Left colon (tissue), 2 donors: ENCODE results near the gene ARHGAP45. TPM values are rescaled to one million over a fixed set of nuclear protein-coding genes. Genes with fewer than 3 reads are reported as not detected.
A peak's percentile ranks its signal among the peaks of the same experiment; 100 is the strongest.
"Not testable (repeated sequence)": the region's sequence is repeated elsewhere in the genome, so short reads cannot be mapped to it uniquely, and the experiment has no call there.

Experiments
- ATAC-seq: fragments of 200-7000 bp; cut with Tn5 transposase; one replicate; pipeline ENCODE4 v1.9.1; 2020; ENCODE audit warnings: mild to moderate bottlenecking, moderate library complexity
- DNase-seq, 2 donors: peaks; one replicate each; pipeline ENCODE4 v3.0.0-alpha.2; 2020
- intact Hi-C, 2 donors: fragments of 100-400 bp; cut with DNase I in 1 of 2; cut with micrococcal nuclease in 1 of 2; formaldehyde crosslinking; loops; one replicate each; pipeline versions ENCODE4 v1.11.2 to v1.14.0; 2022; cut with DNase I, micrococcal nuclease
- total RNA-seq, 2 donors: library from RNA; stranded (reverse); fragmentation: NEBNext Ultra II Directional; extraction: Animal tissue kit (Norgen Biotek cat#: 25700); gene quantifications; one replicate each; pipeline ENCODE4 v1.2.1, GENCODE V29; 2021
- donor health status: DM: no; HTN: no; CAD: no.
- donor health status: DM: yes; HTN: yes; CAD: no.

Gene ARHGAP45
- total RNA-seq, 2 donors from 2014 or later, result 37.9 to 47.2 TPM

DNA sequence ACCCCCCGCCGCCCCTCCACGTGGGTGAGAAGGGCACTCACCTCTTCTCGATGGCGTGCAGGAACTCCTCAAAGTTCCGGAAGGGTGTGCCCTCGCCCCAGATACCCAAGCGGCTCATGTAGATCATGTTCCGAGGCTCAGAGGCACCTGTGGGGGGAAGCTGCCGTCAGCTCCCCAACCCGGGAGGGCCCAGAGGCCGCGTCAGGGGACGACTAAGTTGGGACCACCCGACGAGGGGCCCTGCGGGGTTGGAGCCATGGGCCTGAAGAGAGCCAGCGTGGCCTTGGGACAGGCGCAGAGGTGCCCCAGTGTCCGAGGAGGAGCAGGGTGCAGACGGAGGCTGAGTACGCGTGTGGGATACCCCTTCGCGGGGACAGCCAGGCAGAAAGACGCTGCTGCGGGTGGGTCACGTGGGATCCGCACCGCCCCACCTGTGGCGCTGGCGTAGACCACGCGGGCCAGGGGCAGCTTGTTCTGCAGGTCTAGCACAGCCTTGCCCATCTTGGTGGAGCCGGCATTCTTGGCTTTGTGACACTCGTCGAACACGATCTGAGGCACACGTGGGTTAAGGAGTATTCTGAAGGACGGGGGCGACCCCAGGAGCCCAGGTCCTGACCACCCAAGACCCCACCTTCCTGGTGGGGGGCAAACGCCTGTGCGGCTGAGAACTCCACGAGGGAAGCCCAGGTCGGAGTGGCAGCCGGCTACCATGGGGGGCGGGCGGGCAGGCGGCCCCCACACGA is 52.7 kb downstream of the ARHGAP45 start:
- ATAC-seq (no peak), DNase-seq (no peak)
- intact Hi-C loops, result loop anchor here in 1 of 2 donors (5.0 kb wide), 1 partner anchor 73 kb away; no protein-coding TSS in a partner anchor

DNA sequence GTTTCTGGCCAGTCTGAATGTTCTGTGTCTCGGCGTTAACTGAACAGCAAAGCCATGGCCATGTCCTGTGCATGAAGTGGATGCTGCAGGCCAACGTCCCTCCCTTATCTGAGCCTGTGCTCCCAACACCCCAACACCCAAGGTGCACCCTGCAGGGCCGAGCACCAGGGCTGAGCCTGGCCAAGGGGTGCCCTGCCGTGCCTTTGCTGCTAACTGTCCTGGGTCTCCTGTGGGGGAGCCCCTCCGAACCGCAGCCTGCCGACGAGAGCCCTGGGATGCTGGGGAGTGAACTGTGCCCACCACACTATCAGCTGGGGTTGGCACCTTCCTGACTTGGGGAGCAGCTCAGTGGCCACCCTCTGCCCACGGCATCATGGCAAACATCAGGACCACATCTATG is 54.4 kb downstream of the ARHGAP45 start:
- ATAC-seq, result no peak
- intact Hi-C loops, result no loop called here
- DNase-seq, result no peak

DNA sequence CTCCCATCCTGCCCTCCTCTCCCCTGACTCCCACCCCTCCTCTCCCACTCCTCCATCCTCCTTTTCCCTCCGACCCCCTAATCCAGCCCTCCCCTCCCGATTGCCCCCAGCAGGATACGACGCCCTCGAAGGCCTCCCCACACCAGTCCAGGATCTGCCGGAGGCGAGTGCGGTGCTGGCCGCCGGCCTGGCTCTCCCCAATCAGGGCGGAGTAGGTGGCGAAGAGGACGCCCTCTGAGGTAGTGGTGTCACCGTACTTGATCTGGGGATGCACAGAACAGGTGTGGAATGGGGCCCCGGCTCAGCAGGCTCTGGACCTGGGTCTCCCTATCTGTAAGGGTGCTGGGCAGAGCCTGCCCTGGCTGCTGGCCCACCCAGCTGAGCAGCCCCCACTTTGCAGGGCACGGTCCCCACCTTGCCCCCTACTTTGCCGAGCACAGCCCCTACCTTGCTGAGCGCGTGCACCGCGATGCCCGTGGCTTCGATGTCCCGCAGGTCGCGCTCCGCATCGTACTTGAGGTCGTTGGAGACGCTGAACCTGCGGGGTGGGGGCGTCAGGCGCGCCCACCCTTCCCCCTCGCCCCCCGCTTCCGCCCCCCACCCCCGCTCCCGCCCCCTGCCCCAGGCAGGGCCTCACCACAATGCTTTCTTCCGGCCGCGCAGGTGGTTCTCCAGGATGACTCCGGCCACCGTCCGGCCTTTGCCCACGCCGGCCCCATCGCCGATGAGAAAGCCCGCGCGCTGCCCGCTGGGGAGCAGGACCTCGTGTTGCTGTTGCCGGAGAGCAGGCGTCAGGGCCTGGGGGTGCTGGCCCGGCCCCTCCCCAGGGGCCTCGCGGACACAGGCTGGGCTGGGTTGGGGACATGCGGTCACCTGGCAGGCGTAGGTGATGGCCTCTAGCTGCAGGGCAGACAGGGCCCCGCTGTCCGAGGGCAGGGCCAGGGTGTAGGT is 55.3 kb downstream of the ARHGAP45 start:
- ATAC-seq (no peak), DNase-seq (no peak)
- intact Hi-C loops, result no loop called here

DNA sequence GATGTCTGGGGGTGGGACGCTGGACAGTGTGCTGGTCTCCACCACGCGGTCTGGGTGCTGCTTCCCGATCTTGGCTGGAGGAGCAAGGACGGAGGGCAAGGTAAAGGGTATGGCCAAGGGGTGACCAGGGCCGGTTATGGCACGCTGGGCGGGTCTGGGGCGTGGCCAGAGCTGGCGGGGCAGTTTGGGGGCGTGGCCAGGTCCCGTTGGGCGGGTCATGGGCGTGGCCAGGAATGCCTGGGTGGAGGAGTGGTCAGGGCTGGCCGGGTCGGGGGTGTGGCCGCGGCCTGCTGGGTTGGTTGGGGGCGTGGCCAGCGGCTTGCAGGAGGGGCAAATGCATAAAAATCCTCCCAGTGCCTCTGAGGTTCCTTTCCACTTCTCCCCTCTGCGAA is 56.0 kb downstream of the ARHGAP45 start:
- intact Hi-C loops, result no loop called here
- ATAC-seq, result peak; percentile 94
- DNase-seq, result peak; percentile 71 to 85

DNA sequence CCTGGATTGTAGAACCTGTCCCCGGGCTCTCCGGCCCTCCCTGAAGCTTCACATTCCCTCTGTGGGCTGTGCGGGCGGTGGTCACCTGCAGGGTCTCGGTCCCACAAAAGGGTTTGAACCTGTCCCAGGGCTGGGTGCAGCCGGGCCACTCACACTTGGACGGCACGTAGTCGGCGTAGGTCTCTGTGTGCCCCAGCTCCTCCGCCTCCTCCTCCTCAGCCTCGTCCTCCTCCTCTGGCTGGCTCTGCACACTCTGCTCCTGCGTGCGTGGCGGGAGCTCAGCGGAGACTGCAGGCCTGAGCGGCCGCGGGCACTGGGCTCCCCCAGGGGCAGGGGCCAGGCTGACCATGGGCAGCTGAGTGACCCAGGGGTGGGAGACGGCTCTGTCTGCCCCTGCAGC is 56.4 kb downstream of the ARHGAP45 start:
- DNase-seq (no peak), ATAC-seq (no peak)
- intact Hi-C loops, result no loop called here

DNA sequence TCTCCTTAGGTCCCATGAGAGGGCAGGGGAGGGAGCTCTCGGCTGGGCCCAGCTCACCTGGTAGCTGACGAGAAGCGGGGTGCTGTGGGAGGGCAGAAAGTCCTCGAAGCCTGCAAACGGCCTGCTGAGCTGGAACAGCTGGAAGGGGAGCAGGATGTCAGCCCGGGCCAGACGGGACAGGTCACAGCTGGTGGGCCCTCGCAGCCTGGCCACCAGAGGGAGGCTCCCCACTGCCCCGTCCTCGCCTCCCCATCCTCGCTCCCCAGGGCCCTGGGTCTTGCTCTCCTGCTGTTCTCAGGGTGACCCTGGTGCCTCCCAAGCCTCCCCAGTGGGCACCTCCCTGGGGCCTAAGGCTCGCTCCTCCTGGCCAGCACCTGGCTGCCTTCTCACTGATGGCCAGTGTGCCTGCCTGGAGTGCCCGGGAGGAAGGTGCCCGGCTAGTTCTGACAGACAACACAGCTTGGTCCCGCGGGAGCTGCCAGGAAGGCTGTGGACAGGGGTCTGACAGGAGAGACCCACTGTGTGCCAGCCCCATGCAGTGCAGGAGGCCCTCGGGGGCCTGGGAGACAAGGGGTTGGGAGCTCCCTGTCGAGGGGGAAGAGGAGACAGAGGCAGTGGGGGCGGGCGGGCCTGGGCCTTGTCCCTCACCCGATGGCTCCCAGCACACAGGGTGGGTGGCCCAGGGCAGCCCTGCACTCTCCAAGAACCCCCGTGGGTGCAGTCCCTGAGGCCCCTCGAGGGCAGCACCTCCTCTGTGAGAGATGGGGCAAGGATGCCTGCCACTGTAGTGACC is 57.1 kb downstream of the ARHGAP45 start:
- DNase-seq (no peak), ATAC-seq (no peak)
- intact Hi-C loops, result no loop called here

DNA sequence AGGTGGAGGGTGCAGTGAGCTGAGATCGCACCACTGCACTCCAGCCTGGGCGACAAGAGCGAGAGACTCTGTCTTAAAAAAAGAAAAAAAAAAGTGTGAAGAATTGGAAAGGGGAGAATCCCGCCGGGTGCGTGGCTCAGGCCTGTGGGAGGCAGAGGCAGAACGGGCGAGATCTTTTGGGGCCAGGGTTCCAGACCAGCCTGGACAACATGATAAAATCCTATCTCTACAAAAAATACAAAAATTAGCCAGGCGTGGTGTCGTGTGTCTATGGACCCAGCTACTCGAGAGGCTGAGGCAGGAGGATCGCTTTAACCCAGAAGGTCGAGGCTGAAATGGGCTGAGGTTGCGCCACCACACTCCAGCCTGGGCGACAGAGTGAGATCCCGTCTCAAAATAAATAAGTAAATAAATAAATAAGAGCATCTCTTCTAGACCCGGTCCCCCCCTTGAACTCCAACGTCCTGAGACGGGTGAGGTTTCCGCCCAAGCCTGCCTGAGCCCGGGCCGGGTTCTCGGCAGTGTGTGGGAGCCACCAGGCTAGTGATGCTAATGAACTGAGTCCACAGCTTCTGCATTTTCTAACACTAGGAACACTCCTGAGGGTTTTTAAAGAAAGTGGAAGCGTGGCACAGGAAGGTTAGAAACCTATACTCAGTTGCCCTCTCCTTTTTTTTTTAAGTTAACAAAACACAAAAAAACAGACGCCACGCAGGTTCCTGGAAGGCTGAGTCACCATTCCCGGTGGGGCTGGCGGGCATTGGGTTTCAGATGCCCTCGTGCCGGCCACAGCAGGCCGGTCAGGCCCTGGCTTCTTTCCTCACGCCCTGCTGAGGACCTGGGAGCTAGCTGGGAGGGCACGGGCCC is 58.9 kb downstream of the ARHGAP45 start:
- intact Hi-C loops, result no loop called here
- ATAC-seq (no peak), DNase-seq (no peak)

DNA sequence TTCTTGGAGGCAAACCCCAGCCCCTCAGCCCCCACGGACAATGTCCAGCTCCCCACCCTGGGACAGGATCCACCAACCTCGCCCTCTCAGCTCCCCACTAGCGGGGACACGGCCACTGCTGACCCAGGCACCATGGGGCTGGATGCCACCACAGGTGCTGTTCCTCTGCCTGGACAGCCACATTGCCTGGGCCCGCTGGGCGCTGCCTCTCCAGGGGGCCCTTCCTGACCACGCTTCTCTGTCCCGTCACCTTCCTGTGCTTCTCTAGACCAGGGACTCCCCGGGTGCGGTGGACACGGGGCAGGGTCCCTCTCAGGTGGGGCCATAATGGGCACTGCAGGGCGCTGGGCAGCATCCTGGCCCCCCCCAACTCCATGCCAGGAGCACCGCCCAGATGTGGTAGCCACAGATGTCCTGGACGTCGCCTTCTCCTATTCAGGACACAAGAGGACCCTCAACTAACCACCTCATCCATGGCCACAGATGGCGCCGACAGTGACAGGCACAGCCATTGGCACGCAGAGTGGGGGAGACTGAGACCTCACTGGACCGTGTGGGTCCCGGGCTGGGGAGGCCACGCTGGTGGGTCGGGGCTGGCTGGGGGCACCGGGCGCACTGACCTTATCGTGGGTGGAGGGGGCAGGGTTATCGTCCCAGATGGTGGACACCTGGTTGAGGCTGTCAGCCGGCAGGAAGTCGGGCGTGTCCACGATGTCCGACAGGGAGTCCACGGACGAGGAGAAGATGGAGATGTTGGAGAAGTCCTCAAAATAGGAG is 60.2 kb downstream of the ARHGAP45 start:
- intact Hi-C loops, result no loop called here
- ATAC-seq, result no peak
- DNase-seq, result no peak

DNA sequence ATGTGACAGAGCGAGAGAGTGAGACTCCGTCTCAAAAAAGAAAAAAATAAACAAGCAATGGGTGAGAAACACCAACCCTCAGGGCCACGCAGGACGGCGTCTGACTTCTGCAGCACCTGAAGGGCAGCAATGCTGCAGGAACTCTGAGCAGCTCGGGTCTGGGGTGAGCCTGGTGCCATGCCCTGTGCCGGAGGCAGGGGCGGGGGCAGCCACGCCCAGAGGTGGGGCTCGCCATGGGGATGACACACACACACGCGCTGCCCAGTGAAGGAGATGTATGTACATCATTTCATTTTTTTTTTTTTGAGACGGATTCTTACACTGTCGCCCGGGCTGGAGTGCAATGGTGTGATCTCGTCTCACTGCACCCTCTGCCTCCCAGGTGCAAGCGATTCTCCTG is 61.1 kb downstream of the ARHGAP45 start:
- DNase-seq, result peak in 1 of 2 donors; percentile 43
- ATAC-seq, result no peak

DNA sequence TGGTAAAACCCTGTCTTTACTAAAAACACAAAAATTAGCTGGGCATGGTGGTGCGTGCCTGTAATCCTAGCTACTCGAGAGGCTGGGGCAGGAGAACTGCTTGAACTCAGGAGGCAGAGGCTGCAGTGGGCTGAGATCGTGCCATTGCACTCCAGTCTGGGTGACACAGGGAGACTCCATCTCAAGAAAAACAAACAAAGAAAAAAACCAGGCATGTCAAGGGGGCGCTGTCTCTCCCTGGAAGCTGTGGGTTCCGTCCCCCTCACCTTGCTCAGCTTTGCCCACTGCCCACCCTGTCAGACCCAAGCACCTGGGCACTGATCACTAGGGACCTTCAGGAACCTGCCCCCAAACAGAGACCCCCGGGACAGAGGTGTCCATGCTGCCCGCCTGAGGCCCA is 62.1 kb downstream of the ARHGAP45 start:
- ATAC-seq, intact Hi-C loops: not testable (repeated sequence)

More for the DNA sequence above, 61.1 kb downstream of the ARHGAP45 start:
- intact Hi-C loops, result no loop called here

DNA sequence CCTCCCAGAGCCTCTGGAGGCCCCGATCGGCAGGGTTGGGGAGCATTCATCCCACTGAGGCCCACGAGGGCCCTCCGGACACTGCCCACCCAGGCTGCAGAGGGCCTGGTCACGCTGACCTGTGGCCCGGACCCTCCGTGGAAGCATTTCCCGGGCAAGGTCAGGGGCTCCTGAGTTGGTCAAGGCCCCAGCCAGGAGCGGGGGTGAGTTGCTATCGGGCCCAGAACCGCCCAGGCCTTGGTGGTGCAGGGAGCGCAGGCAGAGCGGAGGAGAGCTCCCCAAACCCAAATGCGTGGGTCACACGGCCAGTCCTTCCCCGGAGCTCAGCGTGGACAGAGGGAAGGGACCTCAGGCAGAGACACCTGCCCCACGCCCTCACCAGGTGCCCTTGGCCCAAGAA is 62.6 kb downstream of the ARHGAP45 start:
- ATAC-seq (no peak), DNase-seq (no peak)
- intact Hi-C loops, result no loop called here

More for the DNA sequence above, 62.1 kb downstream of the ARHGAP45 start:
- not testable (repeated sequence) for DNase-seq

DNA sequence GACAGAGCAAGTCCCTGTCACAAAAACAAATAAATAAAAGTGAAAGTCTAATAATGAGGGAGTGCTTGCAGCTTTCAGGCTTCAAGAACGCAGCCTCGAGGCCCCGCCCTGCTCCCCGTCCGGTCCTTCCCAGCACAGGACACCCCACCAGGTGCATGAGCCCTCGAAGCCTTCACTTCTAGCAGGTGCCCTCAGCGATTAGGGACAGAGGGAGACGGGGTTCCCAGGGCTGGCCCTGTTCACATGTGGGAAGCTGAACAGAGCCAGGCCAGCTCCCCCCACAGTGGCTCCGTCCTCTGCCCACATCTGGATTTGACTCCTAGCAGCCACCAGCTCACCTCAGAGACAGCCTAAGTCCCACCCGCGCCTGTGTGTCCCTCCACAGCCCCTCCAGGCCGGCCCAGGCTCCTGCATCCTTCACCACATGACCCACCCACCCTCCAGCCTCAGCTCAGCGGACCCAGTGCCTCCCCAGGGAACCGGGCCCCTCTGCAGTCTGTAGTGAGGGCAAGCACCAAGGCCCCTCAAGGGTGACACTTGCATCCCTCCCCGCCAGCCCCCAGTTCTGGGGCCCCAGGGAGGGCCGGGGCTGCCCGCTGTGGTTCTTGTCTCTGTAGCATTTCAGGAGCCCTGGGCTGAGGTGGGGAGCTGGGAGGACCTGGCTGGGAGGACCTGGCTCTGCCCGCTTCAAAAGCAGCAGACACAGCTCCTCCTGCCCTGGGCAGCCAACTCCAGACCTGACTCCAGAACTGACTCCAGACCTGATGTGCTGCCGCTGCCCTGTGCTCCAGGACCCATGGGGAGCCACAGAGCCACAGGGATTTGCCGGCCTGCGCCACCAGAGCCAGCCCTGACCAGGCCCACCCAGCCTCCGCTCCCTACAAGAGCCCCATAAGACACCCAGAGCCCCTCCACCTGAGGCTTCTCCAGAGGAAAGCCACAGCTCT is 64.1 kb downstream of the ARHGAP45 start:
- peak; percentile 4 for ATAC-seq
- intact Hi-C loops, result no loop called here

DNA sequence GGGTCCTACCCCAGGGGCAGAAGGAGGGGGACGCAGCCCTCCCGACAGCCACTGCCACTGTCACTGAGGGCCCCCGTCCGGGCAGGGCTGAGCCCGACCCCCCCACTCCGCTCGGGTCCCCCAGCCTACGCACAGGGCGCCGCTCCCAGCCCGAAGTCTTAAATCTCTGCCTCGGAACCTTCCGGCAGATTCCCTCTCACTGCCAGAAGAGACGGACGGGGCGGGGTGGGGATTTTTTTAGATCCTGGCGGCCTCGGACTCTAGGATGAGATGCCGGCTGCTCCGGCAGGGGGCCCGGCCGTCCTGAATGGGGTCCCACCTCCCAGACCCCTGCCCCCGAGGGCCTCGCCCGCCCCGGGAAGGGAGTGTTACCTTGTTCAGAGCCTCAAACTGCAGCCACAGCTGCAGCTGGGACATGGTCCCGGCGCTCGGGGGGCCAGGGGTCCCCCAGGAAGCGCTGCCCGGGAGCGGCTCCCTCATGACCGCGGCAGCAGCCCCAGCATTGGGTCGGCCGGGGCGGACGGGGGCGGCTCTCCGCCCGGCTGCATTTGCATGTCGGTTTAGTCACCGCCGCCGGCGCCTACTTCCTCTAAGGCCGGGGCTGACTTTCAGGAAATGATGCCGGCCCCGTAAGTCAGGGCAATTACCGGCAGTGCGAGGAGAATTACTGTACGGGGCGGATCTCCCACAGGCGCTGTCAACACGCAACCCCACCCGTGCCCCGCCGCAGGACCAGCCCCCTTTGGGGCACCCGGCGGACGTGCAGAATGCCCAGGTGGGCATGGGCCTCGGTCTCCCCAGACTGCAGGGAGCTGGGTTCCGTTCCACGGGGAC is 65.0 kb downstream of the ARHGAP45 start:
- intact Hi-C loops, result no loop called here
- peak; percentile 92 to 93 for DNase-seq
- ATAC-seq, result peak; percentile 77

More for the DNA sequence above, 64.1 kb downstream of the ARHGAP45 start:
- peak; percentile 45 to 54 for DNase-seq

DNA sequence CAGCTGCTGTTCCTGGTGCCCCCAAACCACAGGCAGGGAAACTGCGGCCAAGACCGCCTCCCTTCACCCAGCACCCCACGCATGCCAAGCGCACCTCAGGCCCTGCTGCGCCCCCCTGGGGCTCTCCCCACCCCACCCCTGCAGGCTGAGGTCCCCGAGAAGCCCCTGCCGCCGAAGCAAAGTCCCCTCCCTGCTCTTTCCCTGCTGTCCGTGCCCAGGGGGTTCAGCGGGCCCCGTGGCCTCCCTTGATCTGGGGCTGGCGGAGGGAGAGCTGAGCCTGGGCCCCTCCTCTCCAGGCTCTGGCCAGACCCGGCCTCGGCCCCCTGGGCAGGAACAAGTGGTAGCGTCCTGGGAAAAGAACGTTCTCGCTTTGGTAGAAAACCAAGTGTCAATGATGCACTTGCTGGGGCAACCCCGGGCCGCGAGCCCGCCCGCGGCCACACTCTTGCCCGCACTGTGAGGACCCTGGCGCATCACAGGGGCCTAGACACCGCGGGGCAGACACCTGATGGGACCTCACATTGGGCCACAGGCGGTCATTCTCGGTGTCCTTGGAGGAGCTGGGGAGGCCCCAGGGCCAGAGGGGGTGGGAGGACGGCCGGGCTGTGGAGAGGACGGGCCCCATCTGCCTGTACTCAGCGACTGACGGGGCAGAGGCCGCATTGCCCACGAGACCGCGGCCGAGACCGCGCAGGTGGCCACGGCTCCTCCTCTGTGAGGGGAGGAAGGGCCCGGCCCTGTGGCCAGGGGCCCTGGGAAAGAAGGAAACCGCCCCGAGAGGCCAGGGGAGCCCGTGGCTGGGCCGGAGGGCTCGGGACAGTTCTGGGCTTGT is 65.8 kb downstream of the ARHGAP45 start:
- peak in 1 of 2 donors; percentile 50 for DNase-seq
- no peak for ATAC-seq
- intact Hi-C loops, result no loop called here
